GM12878 (cell line): ENCODE measurements around the gene SF3B4. TPM values are rescaled to one million over a fixed set of nuclear protein-coding genes. Genes with fewer than 3 reads are reported as not detected.

Experiments used
- BCL3 ChIP-seq: IDR thresholded peaks from 2 replicates; pipeline ENCODE4 v1.6.1; 2011; ENCODE audit warnings: borderline replicate concordance, low read depth, mild to moderate bottlenecking, moderate library complexity, low read length; ENCODE audit not compliant: insufficient read depth, poor library complexity, severe bottlenecking
- BMI1 ChIP-seq: fragments of 450-650 bp; IDR thresholded peaks from 2 replicates; pipeline ENCODE4 v1.6.1; 2016; ENCODE audit warnings: mild to moderate bottlenecking, moderate library complexity, borderline replicate concordance
- BRCA1 ChIP-seq: IDR thresholded peaks from 2 replicates; pipeline ENCODE4 v1.6.1; 2011; ENCODE audit warnings: low read depth, low read length, improper control_type of control experiment
- CBX5 ChIP-seq: sonication (generic); IDR thresholded peaks from 2 replicates; pipeline ENCODE4 v1.6.1; 2016; ENCODE audit warnings: low read depth, moderate library complexity, mild to moderate bottlenecking, inconsistent platforms
- CHD2 ChIP-seq: IDR thresholded peaks from 2 replicates; pipeline ENCODE4 v1.6.1; 2011; ENCODE audit warnings: low read depth, low read length, improper control_type of control experiment, borderline replicate concordance
- CHD4 ChIP-seq: fragments of 200-600 bp; sonication (generic); IDR thresholded peaks from 2 replicates; pipeline ENCODE4 v1.6.1; 2016; ENCODE audit warnings: mild to moderate bottlenecking
- FOXK2 ChIP-seq: fragments of 450-650 bp; IDR thresholded peaks from 2 replicates; pipeline ENCODE4 v1.6.1; 2017; ENCODE audit warnings: mild to moderate bottlenecking, moderate library complexity
- HDAC2 ChIP-seq: fragments of 200-600 bp; sonication (generic); IDR thresholded peaks from 2 replicates; pipeline ENCODE4 v1.6.1; 2017
- HDAC6 ChIP-seq: fragments of 200-600 bp; sonication (generic); IDR thresholded peaks from one replicate; pipeline ENCODE4 v1.8.0; 2017; ENCODE audit warnings: antibody characterized with exemption; ENCODE audit not compliant: unreplicated experiment
- IRF3 ChIP-seq: fragments of 450-650 bp; IDR thresholded peaks from 2 replicates; pipeline ENCODE4 v1.6.1; 2014; ENCODE audit warnings: mild to moderate bottlenecking
- NBN ChIP-seq: fragments of 450-650 bp; IDR thresholded peaks from 2 replicates; pipeline ENCODE4 v1.6.1; 2016
- NKRF ChIP-seq: fragments of 450-650 bp; conservative IDR thresholded peaks from 2 replicates; pipeline ENCODE4 v1.6.1; 2017; ENCODE audit warnings: mild to moderate bottlenecking, moderate library complexity
- NRF1 ChIP-seq: conservative IDR thresholded peaks from 2 replicates; pipeline ENCODE4 v1.6.1; 2011; ENCODE audit warnings: mild to moderate bottlenecking, low read depth, low read length, improper control_type of control experiment
- RAD51 ChIP-seq: fragments of 450-650 bp; IDR thresholded peaks from 2 replicates; pipeline ENCODE4 v1.6.1; 2016; ENCODE audit warnings: moderate library complexity, mild to moderate bottlenecking, inconsistent platforms
- RB1 ChIP-seq: fragments of 450-650 bp; formaldehyde crosslinking; IDR thresholded peaks from 2 replicates; pipeline ENCODE4 v1.6.1; 2017; ENCODE audit warnings: mild to moderate bottlenecking, borderline replicate concordance
- RELA ChIP-seq: fragments of 450-650 bp; IDR thresholded peaks from 2 replicates; pipeline ENCODE4 v1.8.0; 2014; ENCODE audit warnings: borderline replicate concordance; ENCODE audit not compliant: partially characterized antibody
- REST ChIP-seq: IDR thresholded peaks from 2 replicates; pipeline ENCODE4 v1.6.1; 2012; ENCODE audit warnings: mild to moderate bottlenecking, low read depth, low read length
- RUNX3 ChIP-seq: IDR thresholded peaks from 2 replicates; pipeline ENCODE4 v1.6.1; 2012; ENCODE audit warnings: low read length, inconsistent platforms
- SIN3A ChIP-seq: IDR thresholded peaks from 2 replicates; pipeline ENCODE4 v1.6.1; 2012; ENCODE audit warnings: low read depth, low read length, improper control_type of control experiment
- SMAD5 ChIP-seq: IDR thresholded peaks from 2 replicates; pipeline ENCODE4 v1.6.1; 2016; ENCODE audit warnings: antibody characterized with exemption, low read depth
- STAT1 ChIP-seq: fragments of 450-650 bp; conservative IDR thresholded peaks from 2 replicates; pipeline ENCODE4 v1.6.1; 2014; ENCODE audit warnings: antibody characterized with exemption, mild to moderate bottlenecking
- TAF1 ChIP-seq: IDR thresholded peaks from 2 replicates; pipeline ENCODE4 v1.6.1; 2011; ENCODE audit warnings: mild to moderate bottlenecking, low read depth, low read length, borderline replicate concordance
- TCF12 ChIP-seq: IDR thresholded peaks from 2 replicates; pipeline ENCODE4 v1.6.1; 2011; ENCODE audit warnings: low read depth, mild to moderate bottlenecking, low read length
- polyA plus RNA-seq, 11 experiments: library from polyadenylated mRNA; depleted of rRNA in 4 of 11; unstranded in 6 of 11; stranded (reverse) in 5 of 11; fragments of >200 nt; fragmentation: Nextera tagmentation in 4 of 11; fragmentation: Illumina TruSeq in 1 of 11; extraction: Ambion mirVana in 4 of 11; extraction: Trizol in 1 of 11; gene quantifications; 1 replicate in 1 of 11; 2 replicates in 10 of 11; pipeline versions ENCODE4 v1.2.1 to v1.2.3, GENCODE V29; 2011 to 2016; ENCODE audit warnings: inconsistent platforms in 2 of 11, missing spikeins in 2 of 11, low read depth in 1 of 11
- total RNA-seq, 4 experiments: library from RNA; depleted of rRNA in 3 of 4; stranded (reverse); fragments of >200 nt in 3 of 4; fragmentation: Illumina TruSeq in 1 of 4; extraction: Trizol in 1 of 4; gene quantifications; 2 replicates each; pipeline versions ENCODE4 v1.2.1 to v1.2.3, GENCODE V29; 2013 to 2021

SF3B4 gene
- total and polyA plus RNA-seq, 10 of the 15 experiments (the other 5 are each of a cell fraction or from before 2014, with no cell fraction given): 1.9 to 146 (median 27.5) TPM

GRCh38 chr1:149899460-149900284, 27.9 kb downstream of the SF3B4 start, which contains the start of gene BOLA1 (continued):
- TF ChIP-seq FOXK2 (0 out of 2 replicates have a peak, but pooled peaks have one; percentile 10), REST (no peak), BCL3 (no peak), RELA (peak; percentile 41), RB1 (peak; percentile 93; the same call in 1 of the 2 replicates), CBX5 (no peak), SMAD5 (no peak), HDAC6 (no peak), NKRF (peak; percentile 79), IRF3 (0 out of 2 replicates have a peak, but pooled peaks have one; percentile 28), HDAC2 (no peak), RAD51 (peak; percentile 97), TAF1 (peak; percentile 50; the same call in 1 of the 2 replicates), CHD4 (no peak), RUNX3 (peak; percentile 44), NRF1 (0 out of 2 replicates have a peak, but pooled peaks have one; percentile 25), BRCA1 (no peak), SIN3A (no peak; the same call in 1 of the 2 replicates), STAT1 (peak; percentile 89), BMI1 (no peak), NBN (peak; percentile 78), CHD2 (peak; percentile 68), TCF12 (no peak)
